Gastrocnemius medialis (tissue), 4 donors: ENCODE data around the gene SLC22A15.
"Not testable (repeated sequence)": the region's sequence is repeated elsewhere in the genome, so short reads cannot be mapped to it uniquely, and the experiment has no call there.

Source experiments
- CTCF ChIP-seq, 5 experiments: fragments of 450-650 bp in 3 of 5; fragments of 200-600 bp in 2 of 5; sonication (generic) in 2 of 5; IDR thresholded peaks in 4 of 5; conservative IDR thresholded peaks in 1 of 5; 1 replicate in 4 of 5; 2 replicates in 1 of 5; pipeline ENCODE4 v1.5.1; 2016 to 2019; ENCODE audit warnings: antibody characterized with exemption in 5 of 5, mild to moderate bottlenecking in 3 of 5, moderate library complexity in 3 of 5
- POLR2A ChIP-seq, 2 donors: fragments of 450-650 bp; IDR thresholded peaks; one replicate each; pipeline ENCODE4 v1.6.1; 2017; ENCODE audit warnings: antibody characterized with exemption in 2 of 2, mild to moderate bottlenecking in 2 of 2, moderate library complexity in 2 of 2

- TF ChIP-seq CTCF (IDR thresholded peaks at IDR 0.05 in 4 of 5, conservative IDR thresholded peaks at IDR 0.05 in 1 of 5); POLR2A (IDR thresholded peaks at IDR 0.05): not testable (repeated sequence)
These were observed 70.6 kb downstream of the SLC22A15 start for GRCh38 chr1:116046933-116047332.
